H1 (cell line): ENCODE results near the gene UPB1.

Experiments
- CEBPB ChIP-seq: IDR thresholded peaks from 2 replicates; pipeline ENCODE4 v1.6.1; 2012; ENCODE audit warnings: low read depth, low read length
- EP300 ChIP-seq, 2 experiments: IDR thresholded peaks; 1 replicate in 1 of 2; 2 replicates in 1 of 2; pipeline ENCODE4 v1.6.1; 2011 to 2012; ENCODE audit warnings: low read depth in 2 of 2, low read length in 2 of 2, mild to moderate bottlenecking in 2 of 2, borderline replicate concordance in 1 of 2, inconsistent platforms in 1 of 2, moderate library complexity in 1 of 2
- FOSL1 ChIP-seq: IDR thresholded peaks from 2 replicates; pipeline ENCODE4 v1.6.1; 2011; ENCODE audit warnings: mild to moderate bottlenecking, low read depth, low read length, moderate library complexity; ENCODE audit not compliant: insufficient read depth
- POLR2A ChIP-seq, 2 experiments: IDR thresholded peaks; 1 replicate in 1 of 2; 2 replicates in 1 of 2; pipeline ENCODE4 v1.6.1; 2011; ENCODE audit warnings: low read depth in 2 of 2, low read length in 2 of 2, mild to moderate bottlenecking in 2 of 2; ENCODE audit errors: control extremely low read depth in 1 of 2
- RNF2 ChIP-seq: fragments of 200-900, 300-1000 bp; sonication (generic); IDR thresholded peaks from 2 replicates; pipeline ENCODE4 v1.7.1; 2016; ENCODE audit warnings: borderline replicate concordance, low read depth, mild to moderate bottlenecking, antibody characterized with exemption, low read length; ENCODE audit not compliant: poor library complexity, severe bottlenecking; ENCODE audit errors: missing control alignments
- SP1 ChIP-seq: IDR thresholded peaks from 2 replicates; pipeline ENCODE4 v1.6.1; 2011; ENCODE audit warnings: low read depth, low read length
- TEAD4 ChIP-seq: IDR thresholded peaks from 2 replicates; pipeline ENCODE4 v1.6.1; 2012; ENCODE audit warnings: low read depth, low read length, inconsistent platforms, mixed read lengths
- TF ChIP-seq, protein P1 (sequence below): IDR thresholded peaks from 2 replicates; pipeline ENCODE4 v1.6.1; 2011; ENCODE audit warnings: low read length, improper control_type of control experiment
- TF ChIP-seq, protein P2 (sequence below), 3 experiments: IDR thresholded peaks; 1 replicate in 2 of 3; 2 replicates in 1 of 3; pipeline versions ENCODE4 v1.5.1 to v1.6.1; 2011; ENCODE audit warnings: low read length in 3 of 3, mild to moderate bottlenecking in 3 of 3, inconsistent platforms in 2 of 3, low read depth in 1 of 3, moderate library complexity in 1 of 3; ENCODE audit not compliant: insufficient read depth in 1 of 3; ENCODE audit errors: control extremely low read depth in 1 of 3
- TF ChIP-seq, protein P3 (sequence below): IDR thresholded peaks from 2 replicates; pipeline ENCODE4 v1.6.1; 2011; ENCODE audit warnings: low read depth, mild to moderate bottlenecking, low read length; ENCODE audit not compliant: insufficient read depth
- TF ChIP-seq, protein P4 (sequence below): fragments of 300-600 bp; sonication (generic); IDR thresholded peaks from 2 replicates; pipeline ENCODE4 v1.7.1; 2012; ENCODE audit warnings: low read length, moderate library complexity, mild to moderate bottlenecking, inconsistent platforms; ENCODE audit not compliant: insufficient replicate concordance

DNA sequence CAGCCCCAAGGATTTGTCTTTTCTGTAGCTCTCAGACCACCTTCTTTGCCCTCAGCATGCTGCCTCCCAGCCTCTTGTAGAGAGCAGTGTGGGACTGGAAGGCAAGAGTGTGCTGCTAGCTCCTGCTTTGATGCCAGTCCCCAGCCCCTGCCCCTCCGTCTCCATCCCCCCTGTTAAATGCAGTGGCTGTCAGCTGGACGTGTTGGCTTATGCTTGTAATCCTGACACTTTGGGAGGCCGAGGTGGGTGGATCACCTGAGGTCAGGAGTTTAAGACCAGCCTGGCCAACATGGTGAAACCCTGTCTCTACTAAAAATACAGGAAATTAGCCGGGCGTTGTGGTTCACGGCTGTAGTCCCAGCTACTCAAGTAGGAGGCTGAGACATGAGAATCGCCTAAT, 76.1 kb downstream of the UPB1 start:
- TF ChIP-seq POLR2A (IDR thresholded peaks at IDR 0.05; ENCODE audit: control extremely low read depth in 1 of 2, low read depth in 2 of 2, low read length in 2 of 2): no peak
- TF ChIP-seq, protein P1, sequence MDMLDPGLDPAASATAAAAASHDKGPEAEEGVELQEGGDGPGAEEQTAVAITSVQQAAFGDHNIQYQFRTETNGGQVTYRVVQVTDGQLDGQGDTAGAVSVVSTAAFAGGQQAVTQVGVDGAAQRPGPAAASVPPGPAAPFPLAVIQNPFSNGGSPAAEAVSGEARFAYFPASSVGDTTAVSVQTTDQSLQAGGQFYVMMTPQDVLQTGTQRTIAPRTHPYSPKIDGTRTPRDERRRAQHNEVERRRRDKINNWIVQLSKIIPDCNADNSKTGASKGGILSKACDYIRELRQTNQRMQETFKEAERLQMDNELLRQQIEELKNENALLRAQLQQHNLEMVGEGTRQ: no peak
- no peak for TF ChIP-seq EP300 (IDR thresholded peaks at IDR 0.05; ENCODE audit: borderline replicate concordance in 1 of 2, low read depth in 2 of 2, low read length in 2 of 2)
- no peak for TF ChIP-seq SP1
- TF ChIP-seq FOSL1: no peak
- TF ChIP-seq, protein P2, sequence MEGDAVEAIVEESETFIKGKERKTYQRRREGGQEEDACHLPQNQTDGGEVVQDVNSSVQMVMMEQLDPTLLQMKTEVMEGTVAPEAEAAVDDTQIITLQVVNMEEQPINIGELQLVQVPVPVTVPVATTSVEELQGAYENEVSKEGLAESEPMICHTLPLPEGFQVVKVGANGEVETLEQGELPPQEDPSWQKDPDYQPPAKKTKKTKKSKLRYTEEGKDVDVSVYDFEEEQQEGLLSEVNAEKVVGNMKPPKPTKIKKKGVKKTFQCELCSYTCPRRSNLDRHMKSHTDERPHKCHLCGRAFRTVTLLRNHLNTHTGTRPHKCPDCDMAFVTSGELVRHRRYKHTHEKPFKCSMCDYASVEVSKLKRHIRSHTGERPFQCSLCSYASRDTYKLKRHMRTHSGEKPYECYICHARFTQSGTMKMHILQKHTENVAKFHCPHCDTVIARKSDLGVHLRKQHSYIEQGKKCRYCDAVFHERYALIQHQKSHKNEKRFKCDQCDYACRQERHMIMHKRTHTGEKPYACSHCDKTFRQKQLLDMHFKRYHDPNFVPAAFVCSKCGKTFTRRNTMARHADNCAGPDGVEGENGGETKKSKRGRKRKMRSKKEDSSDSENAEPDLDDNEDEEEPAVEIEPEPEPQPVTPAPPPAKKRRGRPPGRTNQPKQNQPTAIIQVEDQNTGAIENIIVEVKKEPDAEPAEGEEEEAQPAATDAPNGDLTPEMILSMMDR (IDR thresholded peaks at IDR 0.05; ENCODE audit: control extremely low read depth in 1 of 3, insufficient read depth in 1 of 3, low read depth in 1 of 3, low read length in 3 of 3): no peak
- TF ChIP-seq, protein P3, sequence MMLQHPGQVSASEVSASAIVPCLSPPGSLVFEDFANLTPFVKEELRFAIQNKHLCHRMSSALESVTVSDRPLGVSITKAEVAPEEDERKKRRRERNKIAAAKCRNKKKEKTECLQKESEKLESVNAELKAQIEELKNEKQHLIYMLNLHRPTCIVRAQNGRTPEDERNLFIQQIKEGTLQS: no peak
- no peak for TF ChIP-seq CEBPB
- no peak for TF ChIP-seq TEAD4
- TF ChIP-seq, protein P4, sequence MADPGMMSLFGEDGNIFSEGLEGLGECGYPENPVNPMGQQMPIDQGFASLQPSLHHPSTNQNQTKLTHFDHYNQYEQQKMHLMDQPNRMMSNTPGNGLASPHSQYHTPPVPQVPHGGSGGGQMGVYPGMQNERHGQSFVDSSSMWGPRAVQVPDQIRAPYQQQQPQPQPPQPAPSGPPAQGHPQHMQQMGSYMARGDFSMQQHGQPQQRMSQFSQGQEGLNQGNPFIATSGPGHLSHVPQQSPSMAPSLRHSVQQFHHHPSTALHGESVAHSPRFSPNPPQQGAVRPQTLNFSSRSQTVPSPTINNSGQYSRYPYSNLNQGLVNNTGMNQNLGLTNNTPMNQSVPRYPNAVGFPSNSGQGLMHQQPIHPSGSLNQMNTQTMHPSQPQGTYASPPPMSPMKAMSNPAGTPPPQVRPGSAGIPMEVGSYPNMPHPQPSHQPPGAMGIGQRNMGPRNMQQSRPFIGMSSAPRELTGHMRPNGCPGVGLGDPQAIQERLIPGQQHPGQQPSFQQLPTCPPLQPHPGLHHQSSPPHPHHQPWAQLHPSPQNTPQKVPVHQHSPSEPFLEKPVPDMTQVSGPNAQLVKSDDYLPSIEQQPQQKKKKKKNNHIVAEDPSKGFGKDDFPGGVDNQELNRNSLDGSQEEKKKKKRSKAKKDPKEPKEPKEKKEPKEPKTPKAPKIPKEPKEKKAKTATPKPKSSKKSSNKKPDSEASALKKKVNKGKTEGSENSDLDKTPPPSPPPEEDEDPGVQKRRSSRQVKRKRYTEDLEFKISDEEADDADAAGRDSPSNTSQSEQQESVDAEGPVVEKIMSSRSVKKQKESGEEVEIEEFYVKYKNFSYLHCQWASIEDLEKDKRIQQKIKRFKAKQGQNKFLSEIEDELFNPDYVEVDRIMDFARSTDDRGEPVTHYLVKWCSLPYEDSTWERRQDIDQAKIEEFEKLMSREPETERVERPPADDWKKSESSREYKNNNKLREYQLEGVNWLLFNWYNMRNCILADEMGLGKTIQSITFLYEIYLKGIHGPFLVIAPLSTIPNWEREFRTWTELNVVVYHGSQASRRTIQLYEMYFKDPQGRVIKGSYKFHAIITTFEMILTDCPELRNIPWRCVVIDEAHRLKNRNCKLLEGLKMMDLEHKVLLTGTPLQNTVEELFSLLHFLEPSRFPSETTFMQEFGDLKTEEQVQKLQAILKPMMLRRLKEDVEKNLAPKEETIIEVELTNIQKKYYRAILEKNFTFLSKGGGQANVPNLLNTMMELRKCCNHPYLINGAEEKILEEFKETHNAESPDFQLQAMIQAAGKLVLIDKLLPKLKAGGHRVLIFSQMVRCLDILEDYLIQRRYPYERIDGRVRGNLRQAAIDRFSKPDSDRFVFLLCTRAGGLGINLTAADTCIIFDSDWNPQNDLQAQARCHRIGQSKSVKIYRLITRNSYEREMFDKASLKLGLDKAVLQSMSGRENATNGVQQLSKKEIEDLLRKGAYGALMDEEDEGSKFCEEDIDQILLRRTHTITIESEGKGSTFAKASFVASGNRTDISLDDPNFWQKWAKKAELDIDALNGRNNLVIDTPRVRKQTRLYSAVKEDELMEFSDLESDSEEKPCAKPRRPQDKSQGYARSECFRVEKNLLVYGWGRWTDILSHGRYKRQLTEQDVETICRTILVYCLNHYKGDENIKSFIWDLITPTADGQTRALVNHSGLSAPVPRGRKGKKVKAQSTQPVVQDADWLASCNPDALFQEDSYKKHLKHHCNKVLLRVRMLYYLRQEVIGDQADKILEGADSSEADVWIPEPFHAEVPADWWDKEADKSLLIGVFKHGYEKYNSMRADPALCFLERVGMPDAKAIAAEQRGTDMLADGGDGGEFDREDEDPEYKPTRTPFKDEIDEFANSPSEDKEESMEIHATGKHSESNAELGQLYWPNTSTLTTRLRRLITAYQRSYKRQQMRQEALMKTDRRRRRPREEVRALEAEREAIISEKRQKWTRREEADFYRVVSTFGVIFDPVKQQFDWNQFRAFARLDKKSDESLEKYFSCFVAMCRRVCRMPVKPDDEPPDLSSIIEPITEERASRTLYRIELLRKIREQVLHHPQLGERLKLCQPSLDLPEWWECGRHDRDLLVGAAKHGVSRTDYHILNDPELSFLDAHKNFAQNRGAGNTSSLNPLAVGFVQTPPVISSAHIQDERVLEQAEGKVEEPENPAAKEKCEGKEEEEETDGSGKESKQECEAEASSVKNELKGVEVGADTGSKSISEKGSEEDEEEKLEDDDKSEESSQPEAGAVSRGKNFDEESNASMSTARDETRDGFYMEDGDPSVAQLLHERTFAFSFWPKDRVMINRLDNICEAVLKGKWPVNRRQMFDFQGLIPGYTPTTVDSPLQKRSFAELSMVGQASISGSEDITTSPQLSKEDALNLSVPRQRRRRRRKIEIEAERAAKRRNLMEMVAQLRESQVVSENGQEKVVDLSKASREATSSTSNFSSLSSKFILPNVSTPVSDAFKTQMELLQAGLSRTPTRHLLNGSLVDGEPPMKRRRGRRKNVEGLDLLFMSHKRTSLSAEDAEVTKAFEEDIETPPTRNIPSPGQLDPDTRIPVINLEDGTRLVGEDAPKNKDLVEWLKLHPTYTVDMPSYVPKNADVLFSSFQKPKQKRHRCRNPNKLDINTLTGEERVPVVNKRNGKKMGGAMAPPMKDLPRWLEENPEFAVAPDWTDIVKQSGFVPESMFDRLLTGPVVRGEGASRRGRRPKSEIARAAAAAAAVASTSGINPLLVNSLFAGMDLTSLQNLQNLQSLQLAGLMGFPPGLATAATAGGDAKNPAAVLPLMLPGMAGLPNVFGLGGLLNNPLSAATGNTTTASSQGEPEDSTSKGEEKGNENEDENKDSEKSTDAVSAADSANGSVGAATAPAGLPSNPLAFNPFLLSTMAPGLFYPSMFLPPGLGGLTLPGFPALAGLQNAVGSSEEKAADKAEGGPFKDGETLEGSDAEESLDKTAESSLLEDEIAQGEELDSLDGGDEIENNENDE: no peak
- no peak for TF ChIP-seq RNF2
